GM21381 (cell line): ENCODE data around the gene NUP62CL.

Experiments
- ATAC-seq: cut with Tn5 transposase; IDR thresholded peaks from one replicate; pipeline ENCODE4 v1.9.1; 2021; ENCODE audit warnings: mild to moderate bottlenecking, moderate library complexity; ENCODE audit not compliant: unreplicated experiment

NUP62CL gene

GRCh38 chrX:107154787-107155620 lies 51.2 kb downstream of the NUP62CL start:
- no peak for ATAC-seq

GRCh38 chrX:107153005-107153404 lies 53.2 kb downstream of the NUP62CL start:
- ATAC-seq = no peak

- no peak for ATAC-seq
Observed at GRCh38 chrX:107146670-107147069, 59.6 kb downstream of the NUP62CL start.

- ATAC-seq = no peak
Observed at GRCh38 chrX:107135965-107136307, 70.3 kb downstream of the NUP62CL start.

- ATAC-seq = no peak
Observed at GRCh38 chrX:107135049-107135964, 70.9 kb downstream of the NUP62CL start.

GRCh38 chrX:107123750-107124149 lies 82.5 kb downstream of the NUP62CL start:
- no peak for ATAC-seq

- ATAC-seq = no peak
Observed at GRCh38 chrX:107119283-107119682, 87.0 kb downstream of the NUP62CL start.

- ATAC-seq = peak; percentile 100
Observed at GRCh38 chrX:107118322-107119147, 87.7 kb downstream of the NUP62CL start, which contains the start of gene RBM41. Gene RBM41 (minus strand): TSS chrX:107118822. CDS start chrX:107118773, 49 bp downstream.

- ATAC-seq = no peak
Observed at GRCh38 chrX:107117993-107118321, 88.3 kb downstream of the NUP62CL start.

- ATAC-seq = no peak
Observed at GRCh38 chrX:107107459-107107858, 98.8 kb downstream of the NUP62CL start.

GRCh38 chrX:107102980-107103379 lies 103.3 kb downstream of the NUP62CL start:
- ATAC-seq = no peak

- no peak for ATAC-seq
Observed at GRCh38 chrX:107076158-107076557, 130.1 kb downstream of the NUP62CL start.
